Caco-2 (cell line): ENCODE measurements around the gene OR10J4. TPM values are rescaled to one million over a fixed set of nuclear protein-coding genes. Genes with fewer than 3 reads are reported as not detected.

Experiments
- Bru-seq: library from RNA; stranded (reverse); fragments of 400-500 nt; gene quantifications from one replicate; lab custom pipeline; 2021; lab: Mats Ljungman, UMichigan
- BruChase-seq, 2 experiments: library from RNA; stranded (reverse); fragments of 400-500 nt; gene quantifications; one replicate each; lab custom pipeline; 2021; lab: Mats Ljungman, UMichigan
- BruUV-seq: library from RNA; stranded (reverse); fragments of 400-500 nt; replicated peaks from 2 replicates; lab custom pipeline; 2021; lab: Mats Ljungman, UMichigan
- CTCF ChIA-PET: fragments of 300-600 bp; sonication (Branson Sonifier 250); formaldehyde crosslinking; loops from one replicate; lab custom pipeline; 2022; ENCODE audit warnings: antibody characterized with exemption; lab: Charles Lee
- POLR2A ChIA-PET: fragments of 300-600 bp; sonication (Branson Sonifier 250); formaldehyde crosslinking; loops from one replicate; lab custom pipeline; 2022; ENCODE audit warnings: antibody characterized with exemption; lab: Charles Lee
- DNase-seq, 2 experiments: peaks; one replicate each; pipeline versions ENCODE4 v3.0.0 to v3.0.0-alpha.2; 2020 to 2022
- H3K27me3 ChIP-seq: replicated peaks from 2 replicates; pipeline ENCODE4 v1.6.0; 2011; ENCODE audit warnings: low read length; ENCODE audit not compliant: control insufficient read depth, insufficient read depth
- H3K36me3 ChIP-seq: 2 replicates; pipeline ENCODE4 v1.5.1; 2011; ENCODE audit warnings: low read length; ENCODE audit not compliant: control insufficient read depth, insufficient read depth
- H3K4me1 ChIP-seq: fragments of 250-450 bp; sonication (Bioruptor Pico); 2 replicates; pipeline ENCODE4 v1.5.1; 2020; ENCODE audit warnings: mild to moderate bottlenecking
- H3K4me3 ChIP-seq: 2 replicates; pipeline ENCODE4 v1.5.1; 2011; ENCODE audit warnings: low read depth, mild to moderate bottlenecking, control low read depth, low read length
- H3K9me3 ChIP-seq: fragments of 250-450 bp; sonication (Bioruptor Pico); 2 replicates; pipeline ENCODE4 v1.5.1; 2020; ENCODE audit warnings: mild to moderate bottlenecking, moderate library complexity
- H3K27ac Mint-ChIP-seq: one replicate; pipeline ENCODE4 v1.8.0; 2022; ENCODE audit warnings: mixed read lengths; ENCODE audit not compliant: unreplicated experiment
- H3K27me3 Mint-ChIP-seq: one replicate; pipeline ENCODE4 v1.8.0; 2022; ENCODE audit warnings: mixed read lengths; ENCODE audit not compliant: insufficient read depth, unreplicated experiment
- H3K36me3 Mint-ChIP-seq: one replicate; pipeline ENCODE4 v1.8.0; 2022; ENCODE audit warnings: mild to moderate bottlenecking, mixed read lengths; ENCODE audit not compliant: insufficient read depth, unreplicated experiment
- H3K4me1 Mint-ChIP-seq: one replicate; pipeline ENCODE4 v1.8.0; 2022; ENCODE audit warnings: low read depth, mixed read lengths; ENCODE audit not compliant: unreplicated experiment
- H3K4me3 Mint-ChIP-seq: one replicate; pipeline ENCODE4 v1.8.0; 2022; ENCODE audit warnings: mild to moderate bottlenecking, moderate library complexity, mixed read lengths; ENCODE audit not compliant: unreplicated experiment
- H3K9me3 Mint-ChIP-seq: one replicate; pipeline ENCODE4 v1.8.0; 2022; ENCODE audit warnings: mixed read lengths; ENCODE audit not compliant: unreplicated experiment
- intact Hi-C: fragments of 100-400 bp; cut with micrococcal nuclease; formaldehyde crosslinking; loops from one replicate; pipeline ENCODE4 v1.10.0; 2022; ENCODE audit not compliant: unreplicated experiment
- long read RNA-seq: library from polyadenylated mRNA; stranded (forward); transcript quantifications from one replicate; pipeline ENCODE4 v2.0.0, GENCODE V29; 2022
- total RNA-seq: library from RNA; stranded (reverse); gene quantifications from 2 replicates; pipeline ENCODE4 v1.2.3, GENCODE V29; 2022
- TF ChIP-seq, protein P1 (sequence below), 2 experiments: fragments of 200-600 bp in 1 of 2; IDR thresholded peaks; 1 replicate in 1 of 2; 2 replicates in 1 of 2; pipeline versions ENCODE4 v1.5.1 to v1.8.0; 2011 to 2022; ENCODE audit warnings: antibody characterized with exemption in 1 of 2, control low read depth in 1 of 2, inconsistent platforms in 1 of 2, low read depth in 1 of 2, low read length in 1 of 2, mild to moderate bottlenecking in 1 of 2, moderate library complexity in 1 of 2; ENCODE audit not compliant: insufficient read depth in 1 of 2, severe bottlenecking in 1 of 2, unreplicated experiment in 1 of 2

The OR10J4 gene
- total RNA-seq = not detected in 2 replicates
- not detected for Bru-seq, nascent RNA
- not detected for BruChase-seq, experiment 1, labeled RNA remaining after a 2-hour chase
- not detected for BruChase-seq, experiment 2, labeled RNA remaining after a 6-hour chase
- long read RNA-seq = 0 reads

- intact Hi-C loops = no loop called here
- TF ChIP-seq, protein P1, sequence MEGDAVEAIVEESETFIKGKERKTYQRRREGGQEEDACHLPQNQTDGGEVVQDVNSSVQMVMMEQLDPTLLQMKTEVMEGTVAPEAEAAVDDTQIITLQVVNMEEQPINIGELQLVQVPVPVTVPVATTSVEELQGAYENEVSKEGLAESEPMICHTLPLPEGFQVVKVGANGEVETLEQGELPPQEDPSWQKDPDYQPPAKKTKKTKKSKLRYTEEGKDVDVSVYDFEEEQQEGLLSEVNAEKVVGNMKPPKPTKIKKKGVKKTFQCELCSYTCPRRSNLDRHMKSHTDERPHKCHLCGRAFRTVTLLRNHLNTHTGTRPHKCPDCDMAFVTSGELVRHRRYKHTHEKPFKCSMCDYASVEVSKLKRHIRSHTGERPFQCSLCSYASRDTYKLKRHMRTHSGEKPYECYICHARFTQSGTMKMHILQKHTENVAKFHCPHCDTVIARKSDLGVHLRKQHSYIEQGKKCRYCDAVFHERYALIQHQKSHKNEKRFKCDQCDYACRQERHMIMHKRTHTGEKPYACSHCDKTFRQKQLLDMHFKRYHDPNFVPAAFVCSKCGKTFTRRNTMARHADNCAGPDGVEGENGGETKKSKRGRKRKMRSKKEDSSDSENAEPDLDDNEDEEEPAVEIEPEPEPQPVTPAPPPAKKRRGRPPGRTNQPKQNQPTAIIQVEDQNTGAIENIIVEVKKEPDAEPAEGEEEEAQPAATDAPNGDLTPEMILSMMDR (IDR thresholded peaks at IDR 0.05; ENCODE audit: insufficient read depth in 1 of 2, low read depth in 1 of 2, low read length in 1 of 2, severe bottlenecking in 1 of 2, unreplicated experiment in 1 of 2) = no peak
- BruUV-seq = no TSS peak
- Mint-ChIP-seq H3K9me3 (no peaks in the 10 kb centered on the region), H3K4me3 (no peak within 1 kb of the TSS), H3K4me1 (peaks cover 11% of the 10 kb centered on the region), H3K27me3 (no peaks in the 10 kb centered on the region), H3K36me3 (no peaks in the 10 kb centered on the region), H3K27ac (no peak within 1 kb of the TSS)
- ChIA-PET CTCF (no interaction called here), POLR2A (no interaction called here)
- Histone ChIP-seq H3K36me3 (no peaks in the 10 kb centered on the region), H3K27me3 (no peaks in the 10 kb centered on the region), H3K4me1 (peaks cover 9% of the 10 kb centered on the region; the same call in 1 of the 2 replicates), H3K9me3 (no peaks in the 10 kb centered on the region), H3K4me3 (no peak within 1 kb of the TSS)
- no peak for DNase-seq
Observed at GRCh38 chr1:159431904-159432303, at the start of gene OR10J4. TSS of gene OR10J4 (plus strand) at chr1:159432204.

- CTCF ChIA-PET = no interaction called here
- Histone ChIP-seq H3K36me3 (no peaks in the 10 kb centered on the region), H3K4me1 (peaks cover 24% of the 10 kb centered on the region), H3K27me3 (no peaks in the 10 kb centered on the region), H3K9me3 (peaks cover 4% of the 10 kb centered on the region; the same call in 1 of the 2 replicates), H3K4me3 (no peak overlapping the region)
- no peak overlapping the region for H3K4me3 Mint-ChIP-seq
- H3K36me3 Mint-ChIP-seq = no peaks in the 10 kb centered on the region
- no peaks in the 10 kb centered on the region for H3K27me3 Mint-ChIP-seq
- peaks cover 17% of the 10 kb centered on the region for H3K4me1 Mint-ChIP-seq
- DNase-seq = no peak
- H3K9me3 Mint-ChIP-seq = peaks cover 20% of the 10 kb centered on the region
- no peak overlapping the region for H3K27ac Mint-ChIP-seq
- POLR2A ChIA-PET = no interaction called here
- BruUV-seq = no TSS peak
- TF ChIP-seq, protein P1 (IDR thresholded peaks at IDR 0.05; ENCODE audit: insufficient read depth in 1 of 2, low read depth in 1 of 2, low read length in 1 of 2, severe bottlenecking in 1 of 2, unreplicated experiment in 1 of 2) = no peak
- intact Hi-C loops = no loop called here
Observed at GRCh38 chr1:159406821-159407220, 25.2 kb upstream of the OR10J4 start.

DNA sequence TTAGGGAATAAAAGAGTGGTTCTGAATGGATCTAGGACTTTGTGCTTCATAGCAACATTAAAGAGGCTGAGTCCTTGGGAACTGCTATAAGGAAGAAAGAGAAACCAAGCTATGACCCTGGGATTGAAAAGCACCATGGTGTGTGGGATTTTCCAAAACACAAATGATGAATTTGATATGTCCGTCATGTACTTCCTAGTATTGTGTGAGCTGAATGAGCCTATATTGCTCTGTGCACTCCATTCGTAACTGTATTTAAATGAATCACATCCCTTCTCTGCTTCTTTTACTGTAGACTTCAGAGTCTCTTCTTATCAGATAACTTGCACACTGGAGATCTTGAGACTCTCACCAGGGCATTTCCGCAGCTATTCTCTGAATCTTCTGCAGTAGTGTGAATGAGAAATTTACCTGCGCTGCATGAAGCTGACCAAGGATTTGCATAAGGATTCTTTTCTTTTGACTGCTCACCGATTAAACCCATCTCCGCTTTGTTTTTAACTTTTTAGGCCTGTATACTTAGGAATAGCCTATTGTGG lies 23.1 kb upstream of the OR10J4 start:
- H3K9me3 ChIP-seq = peaks cover 4% of the 10 kb centered on the region; the same call in 1 of the 2 replicates
- ChIA-PET CTCF (no interaction called here), POLR2A (no interaction called here)
- no peaks in the 10 kb centered on the region for H3K36me3 ChIP-seq
- no peak overlapping the region for H3K27ac Mint-ChIP-seq
- H3K4me3 ChIP-seq = no peak overlapping the region
- H3K27me3 ChIP-seq = no peaks in the 10 kb centered on the region
- TF ChIP-seq, protein P1 (IDR thresholded peaks at IDR 0.05; ENCODE audit: insufficient read depth in 1 of 2, low read depth in 1 of 2, low read length in 1 of 2, severe bottlenecking in 1 of 2, unreplicated experiment in 1 of 2) = no peak
- peaks cover 24% of the 10 kb centered on the region for H3K4me1 ChIP-seq
- H3K36me3 Mint-ChIP-seq = no peaks in the 10 kb centered on the region
- H3K27me3 Mint-ChIP-seq = no peaks in the 10 kb centered on the region
- peaks cover 23% of the 10 kb centered on the region for H3K9me3 Mint-ChIP-seq
- intact Hi-C loops = no loop called here
- H3K4me1 Mint-ChIP-seq = peaks cover 17% of the 10 kb centered on the region
- no peak for DNase-seq
- H3K4me3 Mint-ChIP-seq = no peak overlapping the region
- BruUV-seq = no TSS peak
